Stimulated activated CD4-positive, alpha-beta T cell treated with anti-CD3 and anti-CD28 coated beads, Interleukin-1b, Interleukin-23, amount 100 ng/mL, for 1 hour (primary cell): ENCODE results near the gene BAX.
"Not testable (repeated sequence)": the region's sequence is repeated elsewhere in the genome, so short reads cannot be mapped to it uniquely, and the experiment has no call there.

ENCODE experiments used
- DNase-seq, 2 donors: peaks; one replicate each; pipeline ENCODE4 v3.0.0-alpha.2; 2020; ENCODE audit warnings: low read depth in 2 of 2

Gene BAX

GRCh38 chr19:48954595-48955307, at the start of gene BAX:
TSS of gene BAX (plus strand) at chr19:48954875. CDS start at chr19:48954929, 54 bp downstream.
- DNase-seq: peak; percentile 55 to 82

- no peak for DNase-seq
Measured at GRCh38 chr19:48905664-48906063, 49.0 kb upstream of the BAX start.

GRCh38 chr19:48906324-48906723, 48.4 kb upstream of the BAX start:
- no peak for DNase-seq

- no peak for DNase-seq
Measured at GRCh38 chr19:48907671-48908070, 47.0 kb upstream of the BAX start.

- not testable (repeated sequence) for DNase-seq
Measured at GRCh38 chr19:48909424-48910077, 45.1 kb upstream of the BAX start.

- DNase-seq: no peak
Measured at GRCh38 chr19:48910803-48911202, 43.9 kb upstream of the BAX start.

GRCh38 chr19:48913114-48913889, 41.4 kb upstream of the BAX start:
- no peak for DNase-seq

GRCh38 chr19:48914181-48914580, 40.5 kb upstream of the BAX start:
- no peak for DNase-seq

- no peak for DNase-seq
Measured at GRCh38 chr19:48915757-48916156, 38.9 kb upstream of the BAX start.

- DNase-seq: no peak
Measured at GRCh38 chr19:48918071-48918470, 36.6 kb upstream of the BAX start.

- DNase-seq: no peak
Measured at GRCh38 chr19:48918801-48919247, 35.9 kb upstream of the BAX start.

- DNase-seq: not testable (repeated sequence)
Measured at GRCh38 chr19:48919271-48919670, 35.4 kb upstream of the BAX start.

GRCh38 chr19:48920949-48921348, 33.7 kb upstream of the BAX start:
- no peak for DNase-seq

- no peak for DNase-seq
Measured at GRCh38 chr19:48921721-48922500, 32.8 kb upstream of the BAX start.

- DNase-seq: no peak
Measured at GRCh38 chr19:48922548-48923490, 31.9 kb upstream of the BAX start.

- no peak for DNase-seq
Measured at GRCh38 chr19:48925240-48925843, 29.3 kb upstream of the BAX start.

- DNase-seq: not testable (repeated sequence)
Measured at GRCh38 chr19:48925890-48926289, 28.8 kb upstream of the BAX start.

- no peak for DNase-seq
Measured at GRCh38 chr19:48926909-48927308, 27.8 kb upstream of the BAX start.

GRCh38 chr19:48927692-48928091, 27.0 kb upstream of the BAX start:
- not testable (repeated sequence) for DNase-seq
